Parathyroid adenoma (tissue), 2 donors: ENCODE results near the gene NEO1.

Source experiments
- H2AFZ ChIP-seq: fragments of 300-600 bp; sonication (generic); one replicate; pipeline ENCODE4 v1.7.0; 2017; ENCODE audit warnings: antibody characterized with exemption, mild to moderate bottlenecking
- H3K27ac ChIP-seq: fragments of 300-600 bp; sonication (generic); one replicate; pipeline ENCODE4 v1.7.0; 2017
- H3K27me3 ChIP-seq: fragments of 300-600 bp; sonication (generic); one replicate; pipeline ENCODE4 v1.7.0; 2017; ENCODE audit warnings: low read length; ENCODE audit not compliant: control insufficient read depth, insufficient read depth
- H3K36me3 ChIP-seq: fragments of 300-600 bp; sonication (generic); one replicate; pipeline ENCODE4 v1.7.0; 2017; ENCODE audit warnings: low read length; ENCODE audit not compliant: control insufficient read depth, insufficient read depth
- H3K4me1 ChIP-seq: fragments of 300-600 bp; sonication (generic); one replicate; pipeline ENCODE4 v1.7.0; 2017; ENCODE audit warnings: control low read depth
- H3K4me2 ChIP-seq: fragments of 300-600 bp; sonication (generic); one replicate; pipeline ENCODE4 v1.7.0; 2017; ENCODE audit warnings: low read length
- H3K4me3 ChIP-seq: fragments of 300-600 bp; sonication (generic); one replicate; pipeline ENCODE4 v1.7.0; 2017; ENCODE audit warnings: low read depth, low read length
- H3K79me2 ChIP-seq: fragments of 300-600 bp; sonication (generic); one replicate; pipeline ENCODE4 v1.7.0; 2017; ENCODE audit warnings: control low read depth
- H3K9ac ChIP-seq: fragments of 300-600 bp; sonication (generic); one replicate; pipeline ENCODE4 v1.7.0; 2017; ENCODE audit warnings: mild to moderate bottlenecking
- H3K9me3 ChIP-seq: fragments of 300-600 bp; sonication (generic); one replicate; pipeline ENCODE4 v1.7.0; 2017; ENCODE audit warnings: low read length; ENCODE audit not compliant: control insufficient read depth
- CTCF ChIP-seq: fragments of 300-600 bp; sonication (generic); IDR thresholded peaks from one replicate; pipeline ENCODE4 v1.7.0; 2017; ENCODE audit warnings: antibody characterized with exemption, mild to moderate bottlenecking
- donor health status: primary hyperparathyroidism.

The NEO1 gene

DNA sequence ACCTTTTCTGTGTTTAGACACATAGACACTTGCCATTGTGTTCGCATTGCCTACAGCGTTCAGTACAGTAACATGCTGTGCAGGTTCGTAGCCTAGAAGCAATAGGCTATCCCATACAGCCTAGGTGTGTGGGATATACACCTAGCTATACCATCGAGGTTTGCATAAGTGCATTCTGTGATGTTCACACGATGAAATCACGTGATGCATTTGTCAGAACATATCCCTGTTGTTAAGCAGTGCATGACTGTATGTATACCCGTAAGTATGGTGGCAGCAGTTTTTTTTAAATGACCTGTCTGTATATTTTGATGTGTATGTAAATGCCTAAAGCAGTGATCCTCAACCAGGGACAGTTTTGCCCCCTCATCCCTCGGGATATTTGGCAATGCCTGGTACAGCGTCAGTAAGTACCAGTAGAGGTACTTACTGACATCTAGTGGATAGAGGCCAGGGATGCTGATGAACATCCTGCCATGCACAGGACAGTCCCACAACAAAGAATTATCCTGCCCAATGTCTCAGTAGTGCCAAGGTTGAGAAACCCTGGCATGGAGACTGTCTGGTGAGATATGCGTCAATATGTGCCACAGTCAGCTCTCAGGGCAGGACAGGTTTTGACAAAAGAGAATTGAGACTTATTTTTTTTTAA is 187.4 kb downstream of the NEO1 start:
- no peak overlapping the region for H3K27ac ChIP-seq
- no peak overlapping the region for H3K4me3 ChIP-seq
- H3K9ac ChIP-seq = no peak overlapping the region
- no peaks in the 10 kb centered on the region for H3K4me1 ChIP-seq
- no peak overlapping the region for H3K4me2 ChIP-seq
- H3K27me3 ChIP-seq = no peaks in the 10 kb centered on the region
- no peaks in the 10 kb centered on the region for H3K79me2 ChIP-seq
- no peak for TF ChIP-seq CTCF
- no peaks in the 10 kb centered on the region for H3K36me3 ChIP-seq
- H2AFZ ChIP-seq = no peak overlapping the region
- no peaks in the 10 kb centered on the region for H3K9me3 ChIP-seq

DNA sequence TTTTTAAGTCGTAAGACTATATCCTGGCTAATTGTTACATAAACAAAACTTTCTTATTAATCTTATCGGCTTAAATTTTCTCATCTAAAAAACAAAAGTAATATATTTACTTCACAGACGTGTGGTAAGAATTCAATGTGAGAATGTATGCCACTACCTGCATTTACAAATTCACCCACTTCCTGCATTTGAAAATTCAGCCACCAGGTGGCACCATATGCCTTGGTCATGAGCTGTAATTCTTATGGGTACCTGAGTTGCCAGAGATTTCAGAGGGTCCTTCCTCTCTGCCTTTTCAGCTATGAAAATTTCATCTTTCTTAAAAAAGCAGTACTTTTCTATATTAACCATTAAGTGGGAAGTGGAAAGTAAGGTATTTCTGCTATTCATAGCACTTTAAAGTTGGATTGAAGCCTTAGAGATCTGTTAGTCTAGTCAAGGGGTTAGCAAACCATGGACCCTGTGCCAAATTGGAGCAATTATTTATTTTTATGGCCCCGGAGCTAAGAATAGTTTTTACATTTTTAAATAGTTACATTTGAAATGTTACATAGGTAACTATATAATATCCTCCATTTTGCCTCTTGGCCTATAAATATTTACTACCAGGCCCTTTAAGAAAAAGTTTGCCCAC is 188.7 kb downstream of the NEO1 start:
- no peak overlapping the region for H3K4me3 ChIP-seq
- H3K9me3 ChIP-seq = no peaks in the 10 kb centered on the region
- no peaks in the 10 kb centered on the region for H3K36me3 ChIP-seq
- H2AFZ ChIP-seq = no peak overlapping the region
- peak; percentile 83 for TF ChIP-seq CTCF
- H3K4me2 ChIP-seq = no peak overlapping the region
- no peaks in the 10 kb centered on the region for H3K79me2 ChIP-seq
- H3K9ac ChIP-seq = no peak overlapping the region
- no peaks in the 10 kb centered on the region for H3K27me3 ChIP-seq
- no peak overlapping the region for H3K27ac ChIP-seq
- no peaks in the 10 kb centered on the region for H3K4me1 ChIP-seq

DNA sequence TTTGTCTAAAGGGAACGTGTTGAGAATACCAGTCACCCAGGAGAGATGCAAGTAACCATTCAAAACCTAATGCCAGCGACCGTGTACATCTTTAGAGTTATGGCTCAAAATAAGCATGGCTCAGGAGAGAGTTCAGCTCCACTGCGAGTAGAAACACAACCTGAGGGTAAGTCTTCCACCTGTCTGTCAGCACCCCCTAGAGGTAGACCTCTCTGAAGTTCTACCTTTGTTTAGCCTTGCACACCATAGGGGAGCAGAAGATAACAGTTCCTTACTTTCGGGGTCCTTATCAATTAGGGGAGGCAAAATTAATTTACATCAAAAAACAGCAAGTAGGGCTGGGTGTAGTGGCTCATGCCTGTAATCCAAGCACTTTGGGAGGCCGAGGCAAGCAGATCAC is 192.1 kb downstream of the NEO1 start:
- Histone ChIP-seq H3K9ac (no peak overlapping the region), H3K79me2 (no peaks in the 10 kb centered on the region), H3K27me3 (no peaks in the 10 kb centered on the region), H3K4me1 (no peaks in the 10 kb centered on the region), H3K4me3 (no peak overlapping the region), H3K4me2 (no peak overlapping the region), H3K9me3 (no peaks in the 10 kb centered on the region), H2AFZ (no peak overlapping the region), H3K36me3 (no peaks in the 10 kb centered on the region), H3K27ac (no peak overlapping the region)
- no peak for TF ChIP-seq CTCF

DNA sequence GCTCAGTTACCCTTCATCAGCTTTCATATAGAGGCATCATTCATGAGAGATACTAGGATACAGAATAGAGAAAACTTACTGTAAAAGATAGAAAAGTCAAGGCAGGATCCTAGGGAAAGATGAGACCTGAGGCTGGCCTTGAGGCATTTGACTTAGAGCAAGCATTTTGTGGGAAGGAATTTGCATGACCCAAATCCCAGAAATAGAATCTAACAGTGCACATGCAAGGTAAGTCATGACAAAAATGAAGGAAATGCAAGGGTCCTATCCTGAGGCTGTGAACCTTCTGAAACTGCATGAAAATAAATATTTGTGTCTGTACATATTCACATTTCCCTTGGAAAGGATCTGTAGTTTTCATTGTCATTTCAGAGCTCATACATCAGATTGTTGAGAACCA is 194.2 kb downstream of the NEO1 start:
- Histone ChIP-seq H3K4me3 (no peak overlapping the region), H3K9me3 (no peaks in the 10 kb centered on the region), H3K27me3 (no peaks in the 10 kb centered on the region), H3K4me1 (no peaks in the 10 kb centered on the region), H3K9ac (no peak overlapping the region), H3K27ac (no peak overlapping the region), H3K36me3 (no peaks in the 10 kb centered on the region), H3K4me2 (no peak overlapping the region), H3K79me2 (no peaks in the 10 kb centered on the region), H2AFZ (no peak overlapping the region)
- TF ChIP-seq CTCF = no peak

DNA sequence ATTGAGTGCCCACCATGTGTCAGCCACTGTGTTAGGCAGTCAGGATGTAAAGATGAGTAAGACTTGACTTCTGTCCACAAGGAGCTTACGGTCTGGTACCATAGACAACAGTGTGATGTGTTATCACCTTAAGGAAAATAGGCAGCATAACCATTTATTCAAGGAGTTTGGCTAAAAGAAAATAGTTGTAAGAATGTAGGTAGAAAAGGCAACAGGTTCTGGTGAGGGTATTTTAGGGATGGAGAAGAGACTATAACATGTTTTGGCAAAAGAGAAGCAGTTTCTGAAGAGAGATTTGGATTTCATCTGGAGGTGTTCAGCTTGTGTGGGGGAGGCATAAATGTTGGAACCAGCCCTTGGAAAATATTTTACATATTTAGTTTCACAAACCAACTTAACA is 194.6 kb downstream of the NEO1 start:
- Histone ChIP-seq H3K27me3 (no peaks in the 10 kb centered on the region), H3K4me1 (no peaks in the 10 kb centered on the region), H2AFZ (no peak overlapping the region), H3K79me2 (no peaks in the 10 kb centered on the region), H3K36me3 (no peaks in the 10 kb centered on the region), H3K9ac (no peak overlapping the region), H3K27ac (no peak overlapping the region), H3K9me3 (no peaks in the 10 kb centered on the region), H3K4me2 (no peak overlapping the region), H3K4me3 (no peak overlapping the region)
- TF ChIP-seq CTCF = no peak
